ELF-1 (cell line): Measurements from ENCODE around the gene FAAP24.
"Not testable (repeated sequence)": the region's sequence is repeated elsewhere in the genome, so short reads cannot be mapped to it uniquely, and the experiment has no call there.

Experiments
- DNase-seq: peaks from one replicate; pipeline ENCODE4 v3.0.0-alpha.2; 2016; ENCODE audit warnings: low read depth, low spot score

FAAP24 gene, protein sequence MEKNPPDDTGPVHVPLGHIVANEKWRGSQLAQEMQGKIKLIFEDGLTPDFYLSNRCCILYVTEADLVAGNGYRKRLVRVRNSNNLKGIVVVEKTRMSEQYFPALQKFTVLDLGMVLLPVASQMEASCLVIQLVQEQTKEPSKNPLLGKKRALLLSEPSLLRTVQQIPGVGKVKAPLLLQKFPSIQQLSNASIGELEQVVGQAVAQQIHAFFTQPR

GRCh38 chr19:32971715-32972540 is at the start of gene FAAP24, which contains the start of gene CEP89:
Gene FAAP24, plus strand, starts transcription at chr19:32972242. Its CDS starts 955 bp downstream, at chr19:32973197.
Gene CEP89, minus strand, starts transcription at chr19:32971958. Its CDS starts 84 bp downstream, at chr19:32971874.
- DNase-seq = peak; percentile 100

DNA sequence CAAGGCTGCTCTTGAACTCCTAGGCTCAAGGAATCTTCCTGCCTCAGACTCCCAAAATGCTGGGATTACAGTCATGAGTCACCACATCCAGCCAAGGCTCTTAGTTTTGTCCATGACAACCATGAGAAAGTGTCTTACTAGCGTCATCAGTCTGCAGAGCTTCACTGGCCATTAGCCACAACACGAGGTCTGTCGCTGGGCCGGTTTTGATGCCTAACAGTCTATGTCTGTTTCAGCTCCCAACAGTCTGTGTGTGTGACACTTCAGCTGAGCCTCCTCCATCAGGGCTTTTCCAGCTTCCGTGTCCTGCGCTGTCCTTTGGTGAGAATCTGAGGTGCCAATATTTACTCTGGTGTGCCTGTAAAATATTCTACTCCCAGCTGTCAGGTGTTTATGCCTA is 47.8 kb upstream of the FAAP24 start:
- no peak for DNase-seq

GRCh38 chr19:32928806-32929205 is 43.2 kb upstream of the FAAP24 start:
- no peak for DNase-seq

- DNase-seq = no peak
Measured at GRCh38 chr19:32930567-32930966, 41.5 kb upstream of the FAAP24 start.

GRCh38 chr19:32933571-32933970 is 38.5 kb upstream of the FAAP24 start:
- DNase-seq = no peak

GRCh38 chr19:32935629-32936028 is 36.4 kb upstream of the FAAP24 start:
- DNase-seq = no peak

DNA sequence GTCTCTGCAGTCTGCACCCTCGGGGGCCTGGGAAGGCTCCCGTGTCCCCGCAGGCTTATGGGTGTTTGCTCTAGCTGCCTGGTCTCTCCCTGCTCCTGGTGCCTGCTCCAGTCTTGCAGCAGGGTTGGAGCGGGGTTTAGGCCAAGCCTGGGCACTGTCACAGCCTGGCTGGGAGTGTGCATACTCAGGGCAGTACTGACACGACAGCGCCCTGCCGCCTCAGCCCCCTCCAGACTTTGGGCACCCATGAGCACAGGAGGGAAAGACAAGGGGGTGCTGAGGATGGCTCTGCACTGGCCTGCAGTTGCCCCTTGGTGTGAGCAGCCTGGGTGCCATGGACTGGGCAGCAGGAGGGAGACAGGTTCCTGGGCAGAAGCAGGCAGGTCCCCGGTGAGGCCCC is 36.0 kb upstream of the FAAP24 start:
- no peak for DNase-seq

DNA sequence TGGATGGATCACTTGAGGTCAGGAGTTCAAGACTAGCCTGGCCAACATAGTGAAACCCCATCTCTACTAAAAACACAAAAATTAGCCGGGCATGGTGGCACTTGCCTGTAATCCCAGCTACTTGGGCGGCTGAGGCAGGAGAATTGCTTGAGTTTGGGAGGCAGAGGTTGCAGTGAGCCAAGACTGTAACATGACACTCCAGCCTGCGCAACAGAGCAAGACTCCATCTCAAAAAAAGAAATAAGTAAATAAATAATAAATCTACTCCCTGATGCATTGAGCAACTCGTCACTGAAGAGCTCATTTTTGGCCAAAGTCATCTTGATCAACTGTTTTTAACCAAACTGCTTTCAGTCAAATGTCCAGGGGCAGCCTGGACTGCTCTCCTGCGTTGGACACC is 30.8 kb upstream of the FAAP24 start:
- DNase-seq = not testable (repeated sequence)

DNA sequence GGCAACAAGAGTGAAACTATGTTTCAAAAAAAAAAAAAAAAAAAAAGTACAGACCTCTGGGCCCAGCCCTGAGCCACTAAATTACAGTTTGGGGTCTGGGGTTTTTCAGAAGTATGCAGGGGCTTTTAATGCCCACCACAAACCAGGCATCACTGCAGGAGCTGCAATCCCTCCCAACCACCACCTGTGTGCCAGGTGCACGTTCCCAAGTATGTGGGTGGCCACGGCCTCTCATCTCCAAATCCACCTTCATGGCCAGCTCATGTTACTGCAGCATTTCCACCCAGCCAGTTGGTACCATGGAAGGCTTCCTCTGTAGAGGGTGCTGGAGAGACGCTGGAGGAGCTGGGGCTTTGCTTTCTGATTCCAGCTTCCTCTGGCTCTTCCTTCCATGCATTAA is 26.8 kb upstream of the FAAP24 start:
- no peak for DNase-seq

DNA sequence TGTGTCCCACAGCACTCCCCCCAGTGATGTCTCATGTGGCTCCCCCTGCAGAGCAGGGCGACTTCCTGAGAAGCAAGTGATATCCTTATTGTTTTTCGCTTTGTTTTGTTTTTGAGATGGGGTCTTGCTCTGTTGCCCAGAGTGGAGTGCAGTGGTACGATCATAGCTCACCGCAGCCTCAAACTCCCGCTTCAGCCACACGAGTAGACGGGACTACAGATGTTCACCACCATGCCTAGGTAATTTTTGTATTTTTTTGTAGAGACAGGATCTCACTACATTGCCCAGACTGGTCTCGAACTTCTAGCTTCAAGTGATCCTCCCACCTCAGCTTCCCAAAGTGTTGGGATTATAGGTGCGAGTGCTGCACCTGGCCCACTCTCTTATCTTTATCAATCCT is 5.3 kb upstream of the FAAP24 start:
- no peak for DNase-seq

GRCh38 chr19:32969549-32969948 is 2.5 kb upstream of the FAAP24 start:
- DNase-seq = no peak

DNA sequence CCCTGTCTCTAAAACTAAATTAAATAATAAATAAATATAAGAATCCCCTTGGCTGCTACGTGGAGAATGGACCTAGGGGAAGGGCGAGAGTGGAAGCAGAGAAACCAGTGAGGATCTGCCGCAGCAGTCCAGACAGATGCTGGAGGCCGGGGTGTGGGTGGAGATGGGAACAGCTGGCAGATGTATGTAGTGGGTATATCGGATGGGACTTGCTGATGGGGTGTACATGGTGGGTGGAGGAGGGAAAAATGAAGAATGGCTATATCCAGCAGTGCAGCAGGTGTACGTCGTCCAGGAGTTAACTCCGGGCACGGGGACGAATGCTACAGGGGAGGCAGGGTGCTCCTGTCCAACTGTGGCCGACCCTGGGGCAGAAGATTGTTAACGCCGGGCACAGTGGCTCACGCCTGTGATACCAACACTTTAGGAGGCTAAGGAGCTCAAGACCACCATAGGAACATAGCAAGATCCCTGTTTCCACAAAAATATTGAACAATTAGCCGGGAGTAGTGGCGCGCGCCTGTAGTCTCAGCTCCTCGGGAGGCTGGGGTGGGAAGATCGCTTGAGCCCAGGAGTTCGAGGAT is 938 bp upstream of the FAAP24 start:
- DNase-seq = peak; percentile 4

DNA sequence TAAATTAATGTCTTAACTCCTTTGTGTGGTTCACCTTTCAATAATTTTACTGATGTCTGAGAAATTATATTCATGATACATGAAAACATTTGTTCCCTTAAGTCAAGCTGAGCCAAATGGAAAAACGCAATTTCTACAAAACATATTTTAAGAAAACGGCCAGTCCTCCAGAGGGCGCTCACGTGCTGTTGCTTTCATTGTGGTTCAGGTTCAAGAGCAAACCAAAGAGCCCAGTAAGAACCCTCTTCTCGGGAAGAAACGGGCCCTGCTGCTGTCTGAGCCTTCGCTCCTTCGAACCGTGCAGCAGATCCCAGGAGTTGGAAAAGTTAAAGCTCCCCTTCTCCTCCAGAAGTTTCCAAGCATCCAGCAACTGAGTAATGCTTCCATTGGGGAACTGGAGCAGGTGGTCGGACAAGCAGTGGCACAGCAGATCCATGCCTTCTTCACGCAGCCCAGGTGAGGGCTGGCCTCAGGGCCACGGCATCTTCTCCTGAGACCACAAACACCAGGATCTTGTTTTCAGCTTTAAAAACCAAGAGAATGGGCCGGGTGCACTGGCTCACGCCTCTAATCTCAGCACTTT is 4.3 kb downstream of the FAAP24 start:
- DNase-seq = peak; percentile 68

DNA sequence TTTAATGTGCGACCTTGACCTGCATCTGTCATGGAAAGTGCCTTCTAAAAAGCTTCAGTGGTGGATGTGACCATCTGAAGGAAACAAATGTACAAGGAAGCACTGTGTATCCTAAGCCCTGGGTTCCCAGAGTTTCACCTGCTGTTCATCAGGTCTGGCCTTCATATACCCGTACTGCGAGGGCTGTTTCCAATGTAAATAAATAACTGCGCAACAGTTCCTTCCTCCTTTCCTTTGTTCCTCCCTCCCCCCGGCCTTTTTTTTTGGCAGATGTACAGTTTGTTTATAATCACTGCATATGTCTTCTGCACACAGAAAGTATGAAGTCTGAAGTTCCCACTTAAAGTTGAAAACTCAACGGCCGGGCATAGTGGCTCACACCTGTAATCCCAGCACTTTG is 5.2 kb downstream of the FAAP24 start:
- DNase-seq = no peak

GRCh38 chr19:32977813-32978212 is 5.8 kb downstream of the FAAP24 start:
- DNase-seq = not testable (repeated sequence)

DNA sequence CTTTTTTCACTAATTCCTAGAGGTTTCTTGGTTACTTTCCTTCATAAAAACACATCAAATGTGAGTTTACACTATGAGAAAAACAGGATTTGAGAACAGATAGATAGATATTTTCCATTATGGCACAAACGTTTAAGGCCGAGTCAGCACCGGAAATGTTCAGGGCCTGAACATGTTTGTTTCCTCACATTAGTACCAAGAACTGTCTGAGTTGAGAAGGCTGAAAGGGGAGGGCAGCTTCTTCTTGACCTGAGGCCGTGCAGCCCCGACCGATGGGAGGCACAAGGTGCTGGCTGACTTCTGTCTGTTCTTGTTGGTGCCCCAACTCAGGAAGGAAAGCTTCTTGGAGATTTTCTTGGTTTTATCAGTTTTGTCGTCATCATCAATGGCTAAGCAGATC is 7.8 kb downstream of the FAAP24 start:
- DNase-seq = not testable (repeated sequence)

DNA sequence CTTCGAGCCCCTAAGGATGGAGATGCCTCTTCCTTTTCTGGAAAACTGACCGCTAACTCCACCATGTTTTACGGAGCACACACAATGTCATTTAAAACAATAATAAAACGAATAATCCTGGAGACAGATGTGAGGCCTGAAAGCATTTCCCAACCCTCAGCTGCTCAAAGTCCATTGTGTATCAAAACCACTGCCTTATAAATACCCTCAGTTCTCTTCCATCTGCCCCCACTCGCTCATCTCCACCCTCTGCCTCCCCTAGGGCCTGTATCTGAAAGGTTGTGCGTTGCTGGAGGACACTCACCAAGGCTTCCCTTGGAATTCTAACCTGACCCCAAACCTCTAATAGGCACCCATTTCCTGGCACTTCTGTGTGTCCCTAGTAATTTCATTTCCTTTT is 10.4 kb downstream of the FAAP24 start:
- DNase-seq = not testable (repeated sequence)

- not testable (repeated sequence) for DNase-seq
Measured at GRCh38 chr19:32988254-32988653, 16.2 kb downstream of the FAAP24 start.

DNA sequence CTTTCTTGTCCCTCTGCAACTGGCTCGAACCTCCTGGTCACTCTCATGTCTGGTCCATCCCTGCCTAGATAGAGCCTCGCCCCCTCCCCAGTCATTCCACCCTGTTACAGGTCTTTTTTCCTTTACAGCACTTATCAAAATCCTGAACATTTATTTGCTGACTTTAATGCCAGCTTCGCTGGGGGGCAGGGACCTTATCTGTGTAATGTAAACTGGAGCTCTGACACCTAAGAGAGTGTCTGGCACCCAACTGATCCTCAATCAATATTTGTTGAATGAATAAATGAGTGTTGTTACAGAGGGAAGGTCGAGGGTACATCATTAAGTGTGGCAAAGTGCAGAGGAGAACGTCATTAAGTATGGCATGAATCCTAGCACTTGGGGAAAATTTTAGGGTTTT is 16.7 kb downstream of the FAAP24 start:
- no peak for DNase-seq

DNA sequence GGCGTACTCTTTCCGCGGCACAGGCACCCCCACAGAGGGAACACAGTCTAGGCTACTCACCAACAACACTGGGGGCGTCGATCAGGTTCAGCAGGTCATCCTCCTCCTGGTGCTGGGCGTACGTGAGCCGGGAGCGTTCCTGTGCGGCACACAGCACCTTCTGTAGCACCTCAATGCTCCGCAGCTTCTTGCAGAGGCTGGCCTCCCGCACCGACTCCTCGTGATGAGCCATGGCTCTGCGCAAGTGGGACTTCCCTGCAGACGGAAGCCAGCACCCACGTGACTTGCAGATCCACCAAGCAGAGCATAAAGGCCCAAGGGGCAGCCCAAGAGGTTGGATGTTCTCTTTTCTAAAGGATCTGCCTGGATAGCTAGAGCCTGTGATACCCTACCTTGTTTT is 23.9 kb downstream of the FAAP24 start:
- not testable (repeated sequence) for DNase-seq

DNA sequence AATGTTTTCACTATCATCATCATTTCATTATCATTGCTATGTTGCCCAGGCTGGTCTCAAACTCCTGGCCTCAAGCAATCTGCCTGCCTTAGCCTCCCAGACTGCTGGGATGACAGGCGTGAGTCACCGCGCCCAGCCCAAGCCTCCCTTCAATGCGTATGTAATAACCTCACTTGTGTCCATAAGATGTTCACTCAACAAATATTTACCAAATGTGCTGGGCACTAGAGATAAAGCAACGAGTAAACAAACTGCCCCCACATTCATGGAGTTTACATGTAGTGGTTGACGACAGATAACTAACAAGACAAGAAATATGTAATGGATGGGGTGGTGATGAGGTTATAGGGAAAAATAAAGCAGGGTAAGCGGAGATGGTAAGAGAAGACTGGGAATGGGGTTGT is 25.0 kb downstream of the FAAP24 start:
- not testable (repeated sequence) for DNase-seq

DNA sequence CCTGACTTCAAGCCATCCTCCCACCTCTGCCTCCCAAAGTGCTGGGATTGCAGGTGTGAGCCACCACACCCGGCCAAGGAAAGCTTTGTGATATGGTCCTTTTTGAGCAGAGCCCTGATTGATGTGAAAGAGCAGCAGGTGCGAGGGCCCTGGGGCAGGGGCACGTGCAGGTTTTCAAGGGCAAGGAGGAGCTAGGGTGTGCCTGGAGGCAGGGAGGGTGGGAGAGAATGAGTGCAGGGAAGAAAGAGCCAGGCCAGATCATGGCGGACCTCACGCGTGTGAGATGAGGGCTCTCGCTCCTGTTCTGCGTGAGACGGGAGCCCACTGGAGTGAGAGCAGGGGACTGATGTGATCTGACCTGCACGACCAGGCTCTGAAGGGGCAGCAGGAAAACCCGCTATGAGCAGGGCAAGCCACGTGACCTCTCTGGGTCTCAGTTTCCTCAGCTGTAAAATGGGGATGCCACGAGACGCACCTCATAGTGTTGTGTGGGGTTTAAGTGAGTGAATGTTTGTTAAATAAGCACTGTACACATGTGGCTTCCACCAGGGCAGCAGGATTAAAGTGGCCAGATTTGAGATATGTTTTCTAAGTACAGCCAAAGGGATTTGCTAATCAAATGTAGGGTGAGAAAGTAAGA is 25.8 kb downstream of the FAAP24 start:
- no peak for DNase-seq
